Camera-type eye (tissue), 1 donor: ENCODE results near the gene OR2V2. TPM values are rescaled to one million over a fixed set of nuclear protein-coding genes. Genes with fewer than 3 reads are reported as not detected.

Source experiments
- total RNA-seq: library from RNA; depleted of rRNA; stranded (reverse); fragments of >200 nt; gene quantifications from one replicate; pipeline ENCODE4 v1.2.3, GENCODE V29; 2014

OR2V2 gene, protein sequence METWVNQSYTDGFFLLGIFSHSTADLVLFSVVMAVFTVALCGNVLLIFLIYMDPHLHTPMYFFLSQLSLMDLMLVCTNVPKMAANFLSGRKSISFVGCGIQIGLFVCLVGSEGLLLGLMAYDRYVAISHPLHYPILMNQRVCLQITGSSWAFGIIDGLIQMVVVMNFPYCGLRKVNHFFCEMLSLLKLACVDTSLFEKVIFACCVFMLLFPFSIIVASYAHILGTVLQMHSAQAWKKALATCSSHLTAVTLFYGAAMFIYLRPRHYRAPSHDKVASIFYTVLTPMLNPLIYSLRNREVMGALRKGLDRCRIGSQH
- not detected for total RNA-seq

GRCh38 chr5:181146927-181147636, at the start of gene OR2V2:
Gene OR2V2, plus strand, starts transcription at chr5:181147586. Its CDS starts 7,357 bp downstream, at chr5:181154943.

GRCh38 chr5:181130832-181131496, 16.4 kb upstream of the OR2V2 start, which contains the start of gene OR2V1:
Gene OR2V1, minus strand, starts transcription at chr5:181131169. Its CDS starts 5,865 bp downstream, at chr5:181125304.

GRCh38 chr5:181204826-181205760, 57.7 kb downstream of the OR2V2 start, which contains the start of gene TRIM7:
Gene TRIM7, minus strand, starts transcription at chr5:181205196. Its CDS starts 86 bp downstream, at chr5:181205110.

Other genes starting within 250 kb of the OR2V2 start
- gene BTNL8, start 248.4 kb upstream of the OR2V2 start, total RNA-seq, result not detected
- gene BTNL3, start 158.7 kb upstream of the OR2V2 start, total RNA-seq, result not detected
- 4.7 TPM for gene BTNL9, start 107.3 kb upstream of the OR2V2 start, total RNA-seq
- gene OR2V1, start 16.4 kb upstream of the OR2V2 start, total RNA-seq, result not detected
- 1.1 TPM for gene TRIM7, start 57.6 kb downstream of the OR2V2 start, total RNA-seq
- gene TRIM41, start 75.7 kb downstream of the OR2V2 start, total RNA-seq, result 20.4 TPM
- 1,862 TPM for gene RACK1, start 96.3 kb downstream of the OR2V2 start, total RNA-seq
- 26.1 TPM for gene TRIM52, start 113.6 kb downstream of the OR2V2 start, total RNA-seq
- gene OR4F3, start 219.7 kb downstream of the OR2V2 start, total RNA-seq, result not detected